Fibroblast of skin of left quadriceps (primary cell): ENCODE results near the gene ZNF236.
"Not testable (repeated sequence)": the region's sequence is repeated elsewhere in the genome, so short reads cannot be mapped to it uniquely, and the experiment has no call there.

ENCODE experiments used
- DNase-seq, 2 experiments: peaks; one replicate each; pipeline ENCODE4 v3.0.0-alpha.2; 2013; ENCODE audit warnings: low read depth in 2 of 2

The ZNF236 gene

DNA sequence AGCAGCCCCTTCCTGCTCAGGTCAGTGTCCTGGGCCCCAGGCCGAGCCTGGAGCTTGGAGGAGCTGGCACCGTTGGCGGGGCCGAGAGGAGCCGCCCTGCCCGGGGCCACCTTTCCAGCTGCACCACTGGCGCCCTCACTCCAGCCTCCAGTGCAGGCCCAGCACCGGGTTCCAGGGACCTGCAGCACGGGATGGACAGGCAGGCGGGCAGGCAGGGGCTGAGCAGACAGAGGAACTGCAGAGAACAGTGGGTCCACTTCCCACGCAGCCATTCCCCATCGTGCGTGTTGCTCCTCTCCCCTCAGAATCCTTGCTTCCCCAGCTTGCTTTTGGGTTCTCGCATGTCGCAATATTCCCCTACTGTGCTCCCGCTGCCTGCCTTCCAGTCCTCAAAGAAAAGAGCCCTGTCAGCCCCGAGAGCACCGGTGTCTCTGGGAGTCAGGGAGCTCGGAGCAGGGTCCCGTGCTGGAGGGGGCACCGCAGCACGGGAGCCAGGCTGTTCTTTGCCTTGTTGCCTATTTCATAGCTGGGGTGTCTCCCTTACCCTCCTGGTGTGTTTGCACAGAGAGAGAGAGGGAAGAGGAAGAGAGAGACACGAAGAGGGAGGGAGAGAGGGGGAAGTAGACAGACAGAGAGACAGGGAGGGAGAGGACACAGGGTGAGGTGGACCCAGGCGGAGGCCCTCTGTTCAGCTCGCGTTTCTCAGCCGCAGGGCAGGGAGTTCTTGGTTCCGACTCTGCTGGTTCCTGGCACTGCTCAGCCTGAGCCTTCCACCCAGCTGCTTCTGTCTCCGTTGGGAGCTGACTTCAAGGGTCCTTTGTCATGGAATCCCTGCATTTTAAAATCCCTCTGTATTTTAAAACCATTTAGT lies 184.2 kb downstream of the ZNF236 start:
- no peak for DNase-seq

DNA sequence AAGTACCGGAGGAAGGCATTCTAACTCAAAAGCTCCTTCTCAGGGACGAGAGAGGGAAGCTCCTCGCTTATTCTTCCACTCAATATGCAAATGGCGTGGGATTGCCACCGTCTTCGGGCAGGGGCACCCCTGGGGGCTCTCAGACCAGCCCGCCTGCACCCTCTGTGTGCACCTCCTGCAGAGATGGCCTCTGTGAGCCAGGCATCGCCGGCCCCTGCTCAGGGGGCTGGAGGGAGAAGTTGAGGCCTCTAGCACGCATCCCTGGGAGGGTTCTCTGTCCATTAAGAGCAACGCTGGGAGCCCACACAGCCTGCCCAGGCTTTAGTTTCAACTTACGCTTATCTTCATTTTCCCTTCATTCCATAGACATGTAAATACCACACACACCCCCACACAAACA lies 184.9 kb downstream of the ZNF236 start:
- DNase-seq = no peak

DNA sequence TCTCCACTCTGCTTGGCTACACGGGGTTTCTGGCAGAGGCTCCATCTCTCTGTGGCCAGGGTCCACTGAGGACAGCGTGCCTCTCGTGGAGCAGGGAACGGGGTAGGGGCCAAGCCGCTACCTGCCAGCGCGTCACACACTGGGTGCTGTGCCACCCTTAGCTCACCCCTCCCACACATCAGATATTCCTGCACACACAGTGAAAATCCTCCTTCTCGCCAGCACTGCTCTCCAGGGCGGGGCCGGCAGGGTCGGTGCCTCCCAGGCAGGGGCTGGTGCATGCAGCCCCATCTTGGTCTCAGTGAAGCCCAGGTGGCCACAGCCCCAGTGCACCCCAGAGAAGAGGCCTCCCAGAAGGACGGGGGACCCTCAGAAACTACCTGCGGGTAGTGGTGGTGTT lies 185.6 kb downstream of the ZNF236 start:
- DNase-seq = no peak

DNA sequence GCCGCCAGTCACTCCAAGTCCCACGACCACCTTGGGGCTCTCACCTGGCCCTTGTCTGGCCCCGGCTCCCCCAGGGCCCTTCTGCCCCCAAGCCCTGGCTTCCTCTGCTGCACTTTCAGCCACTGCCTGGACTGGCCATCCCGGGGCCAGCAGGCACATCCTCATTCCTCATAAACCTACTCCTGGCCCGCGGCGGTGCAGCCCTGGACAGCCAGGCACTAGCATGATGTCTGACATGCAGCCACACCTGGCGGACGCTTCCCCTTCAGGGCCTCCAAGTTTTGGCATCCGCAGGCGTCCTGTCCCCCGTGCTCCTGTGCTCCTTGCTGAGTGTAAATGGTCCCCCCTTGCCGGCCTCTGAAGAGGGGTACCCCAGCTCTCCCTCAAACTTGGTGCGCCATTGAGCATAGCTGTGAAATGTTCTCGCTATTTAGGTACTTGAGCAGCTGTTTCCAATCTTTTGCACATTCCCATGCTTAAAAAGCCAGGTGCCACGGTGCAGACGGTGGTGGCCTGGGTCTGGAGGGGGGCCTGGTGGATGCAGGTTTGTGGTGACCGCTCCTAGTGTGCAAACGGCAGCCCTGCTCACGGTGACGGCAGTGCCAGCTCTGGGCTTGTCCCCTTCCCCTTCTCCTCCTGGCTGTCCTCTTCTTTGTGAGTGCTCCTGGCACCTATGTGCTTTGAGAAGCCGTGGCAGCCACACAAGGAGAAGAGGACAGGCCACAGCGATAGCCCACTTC lies 186.4 kb downstream of the ZNF236 start:
- DNase-seq = no peak

DNA sequence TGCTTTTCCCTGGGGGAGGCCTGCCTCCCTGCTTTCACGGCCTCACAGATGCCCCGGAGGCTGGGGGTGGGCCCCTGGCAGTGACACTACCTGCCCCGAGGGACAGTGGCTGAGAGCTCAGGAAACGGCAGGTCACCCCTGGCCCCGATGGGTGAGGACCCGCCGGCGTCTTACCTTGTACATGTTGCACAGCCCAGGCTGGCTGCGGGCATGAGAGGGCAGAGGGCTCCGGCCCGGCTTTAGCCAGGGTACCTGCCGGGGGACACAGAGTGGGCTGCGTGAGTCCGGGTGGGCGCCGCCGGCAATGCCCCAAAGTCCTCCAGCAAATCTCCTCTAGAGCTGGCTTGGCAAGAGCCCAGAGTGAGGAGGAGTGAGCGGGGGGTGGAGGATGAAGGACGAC lies 187.3 kb downstream of the ZNF236 start:
- no peak for DNase-seq

DNA sequence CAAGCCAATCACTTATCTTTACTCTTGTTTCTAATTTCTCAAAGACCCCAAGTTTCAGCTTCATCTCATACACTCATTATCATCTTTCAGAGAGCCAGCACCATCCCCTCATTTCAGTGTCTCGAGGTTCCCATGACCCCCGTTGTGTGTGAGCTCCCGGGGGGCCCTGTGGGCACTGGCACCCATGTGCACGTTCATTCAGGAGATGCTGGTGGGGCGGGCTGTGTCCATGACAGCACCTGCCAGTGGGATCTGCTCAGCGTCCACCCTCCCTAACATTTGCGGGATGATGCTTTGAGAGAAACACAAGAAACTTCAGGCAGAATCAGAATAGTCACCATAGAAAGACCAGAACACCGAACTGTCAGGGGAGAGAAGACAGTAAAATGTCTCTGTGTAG lies 189.8 kb downstream of the ZNF236 start:
- DNase-seq = no peak

DNA sequence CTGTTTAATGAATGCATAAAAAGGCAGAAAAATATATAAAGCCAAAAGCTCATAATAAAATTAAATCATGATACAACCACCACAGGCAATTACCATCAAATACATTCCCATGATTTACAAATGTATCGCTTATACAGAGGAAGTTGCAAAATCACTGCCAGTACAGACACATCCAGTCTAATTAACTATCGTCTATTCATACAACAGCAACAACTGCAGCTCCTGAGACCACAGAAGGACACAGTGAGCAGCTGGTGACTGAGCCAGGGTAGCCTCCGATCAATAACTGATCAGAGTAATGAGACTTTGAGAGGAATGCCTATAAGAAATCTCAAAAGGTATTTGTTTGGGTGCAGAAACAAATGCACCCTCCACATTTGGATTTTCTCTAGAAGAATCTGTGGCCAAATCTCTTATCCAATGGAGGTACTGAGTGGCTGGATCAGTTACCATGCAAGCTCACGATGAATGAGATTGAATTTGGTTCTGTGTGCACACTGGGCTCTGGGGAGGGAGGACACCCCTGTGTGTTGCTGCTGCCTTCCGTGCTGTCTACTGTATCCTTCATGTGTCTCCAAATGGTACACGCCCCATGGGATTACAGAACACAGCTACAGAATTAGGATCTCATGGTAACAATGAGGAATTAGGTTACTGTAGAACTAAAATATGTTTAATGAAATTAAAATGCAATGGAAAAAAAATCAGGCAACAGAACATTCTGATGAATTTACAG lies 190.6 kb downstream of the ZNF236 start:
- no peak for DNase-seq

DNA sequence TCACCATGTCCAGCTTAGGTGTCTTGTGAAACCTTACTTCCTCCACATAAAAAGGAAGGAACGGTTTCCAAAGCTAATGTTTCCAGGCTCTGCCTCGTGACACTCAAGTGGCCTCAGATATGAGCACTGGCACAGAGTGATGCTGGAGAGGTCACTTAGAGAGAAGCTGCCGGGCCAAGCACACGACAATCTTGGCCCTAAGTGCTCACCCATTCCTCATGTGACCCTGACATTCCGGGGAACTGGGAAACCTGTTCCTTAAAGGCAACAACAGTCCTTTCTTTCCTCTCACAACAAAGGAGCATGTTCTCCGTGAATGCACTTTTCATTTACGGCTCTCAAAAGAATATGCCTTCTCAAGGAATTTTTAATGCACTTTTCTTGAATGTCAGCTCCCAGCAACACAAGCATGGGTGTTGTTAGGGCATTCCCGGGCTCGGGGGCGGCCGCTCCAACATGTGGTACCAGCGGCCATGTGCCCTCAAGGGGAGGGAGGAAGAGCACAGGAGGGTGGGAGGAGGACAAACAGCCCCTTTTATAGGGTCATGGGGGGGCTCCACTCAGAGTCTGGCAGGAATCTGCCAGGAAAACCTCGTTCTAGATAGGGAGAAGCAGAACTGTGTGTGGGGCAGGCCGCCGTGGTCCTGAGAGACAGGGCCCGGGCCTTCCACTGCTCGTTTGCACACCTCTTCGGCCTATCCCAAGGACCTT lies 191.6 kb downstream of the ZNF236 start:
- DNase-seq = no peak

DNA sequence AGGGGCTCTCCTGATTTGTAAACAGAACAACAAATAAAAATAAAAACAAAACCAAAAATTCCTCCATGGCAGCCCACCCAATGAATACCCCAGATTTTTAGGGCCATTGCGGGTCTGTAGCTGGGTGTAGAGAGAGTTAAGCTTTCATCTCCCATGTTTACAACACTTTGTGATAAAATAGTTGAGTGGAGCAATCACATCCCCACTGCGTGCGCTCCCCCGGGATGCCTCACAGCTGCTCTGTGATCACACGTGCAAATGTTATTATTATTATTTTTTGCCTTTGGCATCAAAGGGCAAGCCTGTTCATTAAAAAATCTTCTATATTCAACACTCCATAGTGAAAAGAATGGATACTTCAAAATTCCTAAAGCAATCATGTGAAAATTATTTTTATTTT lies 192.2 kb downstream of the ZNF236 start:
- DNase-seq = no peak

DNA sequence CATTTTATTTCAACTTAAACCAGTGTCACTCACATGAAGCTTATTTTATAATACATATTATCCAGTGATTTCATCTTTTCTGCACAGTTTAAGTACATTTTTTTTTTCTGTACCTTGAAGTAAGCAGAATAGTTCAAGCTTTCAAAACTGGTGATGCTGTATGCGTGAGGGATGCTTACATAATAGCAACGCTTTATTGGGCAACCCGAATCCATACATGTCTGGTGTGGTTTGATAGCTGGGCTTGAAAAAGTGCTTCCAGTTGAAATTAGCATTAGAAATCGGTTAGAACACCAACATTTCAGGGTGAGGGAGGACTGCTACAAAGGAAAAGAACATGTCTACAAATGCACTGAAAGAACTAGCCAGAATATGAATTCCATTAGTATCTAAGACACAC lies 192.8 kb downstream of the ZNF236 start:
- DNase-seq = no peak

DNA sequence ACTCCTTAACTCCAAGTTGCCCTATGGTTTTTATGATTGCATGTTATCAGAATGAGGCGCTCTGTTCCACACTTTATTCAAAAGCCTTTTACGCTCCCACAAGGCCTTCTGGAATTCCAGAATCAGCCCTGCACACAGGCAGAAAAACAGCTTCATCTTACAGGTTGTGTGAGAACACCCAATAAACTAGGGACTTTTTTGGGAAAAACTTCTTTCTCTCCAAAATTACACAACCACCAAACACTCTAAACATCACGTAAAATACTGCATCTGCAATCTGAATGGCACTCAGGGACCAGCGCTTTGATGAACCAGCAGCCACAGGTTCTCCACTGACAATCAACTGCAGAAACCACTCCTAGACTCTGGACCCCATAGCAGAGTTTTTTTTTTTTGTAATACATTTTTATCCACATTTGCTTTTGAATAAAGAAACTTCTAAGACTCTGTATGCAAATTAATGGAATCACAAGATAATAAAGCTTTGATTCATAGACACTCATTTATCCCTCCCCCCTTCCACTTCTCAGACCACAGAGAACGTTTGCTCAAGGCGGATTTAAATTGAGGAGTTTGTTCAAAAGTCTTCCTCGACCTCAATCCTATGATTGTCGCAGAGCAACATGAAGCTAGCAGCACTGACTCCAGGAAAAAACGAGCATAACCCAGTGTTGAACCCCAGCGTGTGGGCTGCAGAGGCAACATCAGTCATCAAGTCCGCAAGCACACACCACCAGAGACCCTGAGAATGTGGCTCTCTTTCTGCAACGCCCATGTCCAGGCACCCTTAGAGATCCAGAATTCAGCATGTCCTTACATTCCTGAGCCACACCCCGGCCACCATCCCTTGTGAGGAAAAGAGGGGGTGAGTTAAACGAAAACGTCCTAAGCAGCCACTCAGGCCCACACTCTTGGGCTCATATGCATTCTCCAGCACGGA lies 193.7 kb downstream of the ZNF236 start:
- no peak for DNase-seq

DNA sequence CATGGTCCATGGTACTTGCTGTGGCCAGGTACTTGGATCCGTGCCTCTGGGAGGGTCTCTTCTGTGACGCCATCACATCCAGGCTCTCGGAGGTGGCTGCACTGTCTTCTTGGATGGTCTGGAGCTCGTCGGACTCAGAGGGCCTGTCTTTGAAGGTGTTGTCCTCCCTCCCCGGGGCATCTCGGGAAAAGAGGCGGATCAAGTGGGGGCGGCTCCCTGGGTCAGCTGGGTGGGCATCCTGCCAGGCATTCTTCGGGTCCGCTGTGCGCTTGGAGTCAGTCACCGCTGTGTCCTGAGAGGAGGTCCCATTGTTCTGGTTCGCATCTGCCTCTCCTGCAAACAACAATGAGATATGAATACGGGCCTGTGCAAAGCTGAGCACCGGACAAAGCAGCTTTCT lies 194.6 kb downstream of the ZNF236 start:
- DNase-seq = no peak

DNA sequence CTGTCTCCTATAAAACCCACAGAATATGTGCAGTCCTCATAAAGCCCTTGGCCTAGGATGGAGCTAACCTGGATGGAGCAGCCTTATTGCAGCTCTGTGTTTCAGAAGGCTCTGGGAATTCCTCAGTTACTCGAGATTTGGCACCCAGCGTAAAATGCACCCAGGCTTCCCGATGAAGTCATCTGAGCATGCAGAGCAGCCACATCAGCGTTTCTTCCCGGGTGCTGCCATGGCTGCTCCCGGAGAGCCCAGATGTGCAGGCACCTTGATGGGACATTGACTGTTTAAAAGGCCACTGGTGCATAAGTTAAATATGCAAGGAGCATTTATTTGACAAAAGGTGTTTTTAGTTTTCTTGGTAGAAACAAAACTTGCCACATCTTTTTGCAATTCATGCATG lies 195.0 kb downstream of the ZNF236 start:
- DNase-seq = no peak

DNA sequence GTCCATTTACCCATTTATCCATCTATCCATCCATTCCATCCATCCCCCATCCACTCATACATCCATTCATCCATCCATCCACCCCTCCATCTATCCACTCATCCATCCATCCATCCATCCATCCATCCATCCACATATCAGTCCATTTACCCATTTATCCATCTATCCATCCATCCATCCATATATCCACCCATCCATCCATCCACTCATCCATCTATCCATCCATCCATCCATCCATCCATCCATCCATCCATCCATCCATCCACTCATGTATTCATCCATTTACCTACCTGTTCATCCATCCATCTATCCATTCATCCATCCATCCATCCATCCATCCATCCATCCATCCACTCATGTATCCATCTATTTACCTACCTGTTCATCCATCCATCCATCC lies 196.3 kb downstream of the ZNF236 start:
- not testable (repeated sequence) for DNase-seq

DNA sequence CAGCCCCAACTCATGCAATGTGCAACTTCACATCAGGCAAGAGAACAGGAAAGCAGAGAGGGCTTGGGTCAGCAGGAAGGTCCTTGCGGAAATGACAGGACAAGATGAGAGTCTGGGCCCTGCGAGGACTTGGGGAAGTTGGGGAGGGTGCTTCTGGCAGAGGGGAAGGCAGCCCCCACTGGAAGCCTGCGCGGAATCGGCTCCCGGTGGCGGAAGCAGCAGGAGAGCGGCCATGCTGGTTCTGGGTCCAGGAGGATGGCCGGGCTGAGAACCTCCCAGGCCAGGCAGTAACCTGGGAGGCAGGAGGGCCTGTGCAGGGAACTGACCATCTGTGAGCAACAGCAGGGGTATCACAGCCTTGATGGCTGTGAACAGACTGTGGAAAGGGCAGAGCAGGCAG lies 197.3 kb downstream of the ZNF236 start:
- no peak for DNase-seq
